Right lobe of liver (tissue), 6 donors: Measurements from ENCODE around the gene KIF1A. TPM values are rescaled to one million over a fixed set of nuclear protein-coding genes. Genes with fewer than 3 reads are reported as not detected.

Source experiments
- ATAC-seq, 4 donors: fragments of 200-7000 bp; cut with Tn5 transposase; one replicate each; pipeline ENCODE4 v1.9.1; 2020; ENCODE audit warnings: mild to moderate bottlenecking in 4 of 4, moderate library complexity in 4 of 4
- DNase-seq, 3 donors: peaks; one replicate each; pipeline ENCODE4 v3.0.0-alpha.2; 2020
- H3K27ac ChIP-seq, 3 donors: fragments of 200-600 bp; one replicate each; pipeline ENCODE4 v1.8.0; 2022
- H3K27me3 ChIP-seq, 2 donors: fragments of 200-600 bp; one replicate each; pipeline ENCODE4 v1.8.0; 2022
- H3K36me3 ChIP-seq, 4 donors: fragments of 200-600 bp; sonication (generic) in 1 of 4; one replicate each; pipeline versions ENCODE4 v1.5.1 to v1.8.0; 2017 to 2022; ENCODE audit warnings: control low read depth in 1 of 4
- H3K4me1 ChIP-seq, 4 donors: fragments of 200-600 bp; sonication (generic) in 1 of 4; one replicate each; pipeline versions ENCODE4 v1.5.1 to v1.8.0; 2017 to 2022; ENCODE audit warnings: control low read depth in 1 of 4
- H3K4me3 ChIP-seq, 3 donors: fragments of 200-600 bp; one replicate each; pipeline ENCODE4 v1.8.0; 2022
- H3K9me3 ChIP-seq, 4 donors: fragments of 200-600 bp; sonication (generic) in 1 of 4; one replicate each; pipeline versions ENCODE4 v1.5.1 to v1.8.0; 2017 to 2022; ENCODE audit warnings: control low read depth in 1 of 4
- POLR2A ChIP-seq: fragments of 450-650 bp; IDR thresholded peaks from one replicate; pipeline ENCODE4 v1.6.1; 2017; ENCODE audit warnings: antibody characterized with exemption, mild to moderate bottlenecking
- WGBS: methylation state at CpG from one replicate; pipeline ENCODE4 v1.1.6; 2018; ENCODE audit warnings: low coverage, low lambda C conversion rate; ENCODE audit not compliant: insufficient coverage; ENCODE audit errors: missing lambda C conversion rate; 5-methylcytosine and 5-hydroxymethylcytosine counted together
- intact Hi-C, 2 donors: fragments of 100-400 bp; cut with DNase I; formaldehyde crosslinking; loops; one replicate each; pipeline versions ENCODE4 v1.11.2 to v1.14.1; 2022
- total RNA-seq, 6 experiments: library from RNA; depleted of rRNA in 2 of 6; stranded (reverse); fragments of >200 nt in 2 of 6; fragmentation: NEBNext Ultra II Directional in 3 of 6; extraction: Animal tissue kit (Norgen Biotek cat#: 25700) in 3 of 6; gene quantifications; one replicate each; pipeline versions ENCODE4 v1.1.0 to v1.2.4, GENCODE V29; 2016 to 2023
- TF ChIP-seq, protein P1 (sequence below), 4 donors: fragments of 200-600 bp in 3 of 4; fragments of 450-650 bp in 1 of 4; IDR thresholded peaks; one replicate each; pipeline versions ENCODE4 v1.5.1 to v1.8.0; 2016 to 2022; ENCODE audit warnings: antibody characterized with exemption in 4 of 4, mild to moderate bottlenecking in 2 of 4
- donor health status: DM: no; HTN: yes; CAD: no.
- donor health status: DM: no; HTN: no; CAD: no.
- donor health status: DM: no; HTN: no; CAD: no.
- donor health status: DM: no; HTN: yes; CAD: no.
- donor health status: DM: no; HTN: yes; CAD: no.

KIF1A gene
- total RNA-seq, 6 experiments from 2014 or later: 0.31 to 0.87 (median 0.56) TPM

- H3K4me3 ChIP-seq: no peak overlapping the region
- intact Hi-C loops: no loop called here
- H3K9me3 ChIP-seq: no peaks in the 10 kb centered on the region
- H3K36me3 ChIP-seq: no peaks in the 10 kb centered on the region
- H3K27me3 ChIP-seq: no peaks in the 10 kb centered on the region
- no peak overlapping the region for H3K27ac ChIP-seq
- TF ChIP-seq, protein P1, sequence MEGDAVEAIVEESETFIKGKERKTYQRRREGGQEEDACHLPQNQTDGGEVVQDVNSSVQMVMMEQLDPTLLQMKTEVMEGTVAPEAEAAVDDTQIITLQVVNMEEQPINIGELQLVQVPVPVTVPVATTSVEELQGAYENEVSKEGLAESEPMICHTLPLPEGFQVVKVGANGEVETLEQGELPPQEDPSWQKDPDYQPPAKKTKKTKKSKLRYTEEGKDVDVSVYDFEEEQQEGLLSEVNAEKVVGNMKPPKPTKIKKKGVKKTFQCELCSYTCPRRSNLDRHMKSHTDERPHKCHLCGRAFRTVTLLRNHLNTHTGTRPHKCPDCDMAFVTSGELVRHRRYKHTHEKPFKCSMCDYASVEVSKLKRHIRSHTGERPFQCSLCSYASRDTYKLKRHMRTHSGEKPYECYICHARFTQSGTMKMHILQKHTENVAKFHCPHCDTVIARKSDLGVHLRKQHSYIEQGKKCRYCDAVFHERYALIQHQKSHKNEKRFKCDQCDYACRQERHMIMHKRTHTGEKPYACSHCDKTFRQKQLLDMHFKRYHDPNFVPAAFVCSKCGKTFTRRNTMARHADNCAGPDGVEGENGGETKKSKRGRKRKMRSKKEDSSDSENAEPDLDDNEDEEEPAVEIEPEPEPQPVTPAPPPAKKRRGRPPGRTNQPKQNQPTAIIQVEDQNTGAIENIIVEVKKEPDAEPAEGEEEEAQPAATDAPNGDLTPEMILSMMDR (IDR thresholded peaks at IDR 0.05): no peak
- no peak for TF ChIP-seq POLR2A
- no peak for DNase-seq
- H3K4me1 ChIP-seq: no peaks in the 10 kb centered on the region
- ATAC-seq: no peak
- WGBS: 97% methylated on average over 3 of the region's 4 CpGs
Measured at GRCh38 chr2:240814280-240814679, 5.7 kb downstream of the KIF1A start.

DNA sequence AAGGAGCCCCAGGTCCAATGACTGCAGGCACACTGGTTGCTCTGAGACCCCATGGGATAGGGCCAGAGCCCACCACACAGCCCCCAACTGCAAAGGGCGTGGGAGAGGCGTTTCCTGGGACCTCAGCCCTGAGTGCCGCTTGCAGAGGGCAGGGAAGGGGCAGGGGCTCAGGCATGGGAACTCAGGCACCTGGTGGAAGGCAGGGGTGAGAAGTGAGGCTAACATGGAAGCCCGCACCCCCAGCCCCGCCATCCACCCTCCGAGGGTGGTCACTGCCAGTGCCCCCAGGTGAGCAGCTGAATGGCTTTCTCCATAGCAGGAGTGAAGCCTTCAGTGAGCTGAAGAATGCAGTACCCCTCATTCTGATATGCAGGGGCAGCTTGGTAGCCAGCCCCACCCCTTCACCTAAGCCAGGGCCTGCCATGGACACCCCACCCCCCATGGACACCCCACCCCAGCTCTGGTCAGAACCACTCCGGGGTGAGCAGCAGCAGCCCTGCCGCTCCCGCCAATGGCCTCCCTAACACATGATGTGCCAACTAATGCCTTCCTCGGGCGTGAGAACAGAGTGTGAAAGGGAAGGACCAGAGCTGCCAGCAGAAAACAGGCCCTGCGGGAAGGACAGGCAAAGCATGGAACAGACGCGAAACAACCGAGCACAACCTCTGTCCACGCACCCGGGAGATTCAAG, 6.6 kb downstream of the KIF1A start:
- DNase-seq (no peak), ATAC-seq (no peak)
- Histone ChIP-seq H3K27ac (no peak overlapping the region), H3K27me3 (no peaks in the 10 kb centered on the region), H3K36me3 (no peaks in the 10 kb centered on the region), H3K4me1 (no peaks in the 10 kb centered on the region), H3K9me3 (no peaks in the 10 kb centered on the region), H3K4me3 (no peak overlapping the region)
- whole genome bisulfite sequencing: 92% methylated on average over 6 of the region's 17 CpGs
- TF ChIP-seq POLR2A: no peak
- TF ChIP-seq, protein P1 (IDR thresholded peaks at IDR 0.05): no peak
- intact Hi-C loops: no loop called here

- H3K27me3 ChIP-seq: no peaks in the 10 kb centered on the region
- H3K9me3 ChIP-seq: no peaks in the 10 kb centered on the region
- WGBS: 82% methylated on average over 20 of the region's 20 CpGs
- no peak for TF ChIP-seq POLR2A
- TF ChIP-seq, protein P1 (IDR thresholded peaks at IDR 0.05): no peak
- no peak overlapping the region for H3K4me3 ChIP-seq
- ATAC-seq (no peak), DNase-seq (no peak)
- H3K36me3 ChIP-seq: no peaks in the 10 kb centered on the region
- intact Hi-C loops: no loop called here
- H3K27ac ChIP-seq: no peak overlapping the region
- H3K4me1 ChIP-seq: no peaks in the 10 kb centered on the region
Measured at GRCh38 chr2:240812721-240813120, 7.3 kb downstream of the KIF1A start.

DNA sequence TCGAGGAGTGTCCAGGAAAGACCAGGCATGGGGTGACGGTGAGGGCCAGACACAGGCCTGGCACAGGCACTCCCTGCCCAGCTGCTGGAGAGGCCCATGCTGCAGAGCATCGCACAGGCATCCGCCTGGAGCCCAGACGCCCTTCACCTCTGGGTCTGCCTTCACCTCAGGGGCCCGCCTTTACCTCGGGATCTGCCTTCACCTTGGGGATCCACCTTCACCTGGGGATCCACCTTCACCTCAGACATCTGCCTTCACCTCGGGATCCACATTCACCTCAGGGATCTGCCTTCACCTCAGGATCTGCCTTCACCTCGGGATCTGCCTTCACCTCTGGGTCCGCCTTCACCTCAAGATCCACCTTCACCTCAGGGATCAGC, 7.7 kb downstream of the KIF1A start:
- Histone ChIP-seq H3K36me3 (no peaks in the 10 kb centered on the region), H3K4me3 (no peak overlapping the region), H3K27ac (no peak overlapping the region), H3K27me3 (no peaks in the 10 kb centered on the region), H3K4me1 (no peaks in the 10 kb centered on the region), H3K9me3 (no peaks in the 10 kb centered on the region)
- intact Hi-C loops: no loop called here
- TF ChIP-seq POLR2A: no peak
- TF ChIP-seq, protein P1 (IDR thresholded peaks at IDR 0.05): no peak
- no peak for ATAC-seq
- WGBS: 90% methylated on average over 6 of the region's 10 CpGs
- no peak for DNase-seq
